GM18951 (cell line): Measurements from ENCODE around the gene VAMP5.

Experiments used
- POLR2A ChIP-seq: IDR thresholded peaks from 4 replicates; pipeline ENCODE4 v1.6.1; 2011; ENCODE audit warnings: mild to moderate bottlenecking; ENCODE audit not compliant: insufficient read length, insufficient read depth; ENCODE audit errors: extremely low read depth
- in situ Hi-C: fragments of 300-500 bp; cut with MboI; formaldehyde crosslinking; loops from one replicate; pipeline ENCODE4 v1.12.0; 2022; ENCODE audit warnings: low sequenced_read_pairs, mixed read lengths, inconsistent platforms; ENCODE audit not compliant: unreplicated experiment

VAMP5 gene

GRCh38 chr2:85623991-85624390 lies 39.8 kb downstream of the VAMP5 start:
- in situ Hi-C loops = no loop called here
- no peak for TF ChIP-seq POLR2A

GRCh38 chr2:85628658-85629057 lies 44.4 kb downstream of the VAMP5 start:
- in situ Hi-C loops = no loop called here
- TF ChIP-seq POLR2A = no peak

GRCh38 chr2:85631316-85631715 lies 47.1 kb downstream of the VAMP5 start:
- in situ Hi-C loops = no loop called here
- TF ChIP-seq POLR2A = no peak

- in situ Hi-C loops = no loop called here
Measured at GRCh38 chr2:85635011-85635410, 50.8 kb downstream of the VAMP5 start.

GRCh38 chr2:85635636-85636035 lies 51.4 kb downstream of the VAMP5 start:
- in situ Hi-C loops = no loop called here
- TF ChIP-seq POLR2A = no peak

More at GRCh38 chr2:85635011-85635410, 50.8 kb downstream of the VAMP5 start:
- TF ChIP-seq POLR2A = no peak

- in situ Hi-C loops = no loop called here
- TF ChIP-seq POLR2A = no peak
Measured at GRCh38 chr2:85642725-85643124, 58.5 kb downstream of the VAMP5 start.
